ENCODE results near the gene C5orf34. TPM values are rescaled to one million over a fixed set of nuclear protein-coding genes. Genes with fewer than 3 reads are reported as not detected.
A peak's percentile ranks its signal among the peaks of the same experiment; 100 is the strongest.

C5orf34 gene
- total and polyA plus RNA-seq, 9 of the 15 experiments (the other 6 are each of a cell fraction or from before 2014, with no cell fraction given) = 13.2 to 32.6 (median 20.7) TPM

GRCh38 chr5:43484106-43484849, 30.7 kb downstream of the C5orf34 start (continued):
- 0 out of 2 replicates have a peak, but pooled peaks have one; percentile 1 for TF ChIP-seq POLR2AphosphoS2 (IDR thresholded peaks at IDR 0.05; ENCODE audit: low read length)
- TF ChIP-seq SIN3B (IDR thresholded peaks at IDR 0.05; ENCODE audit: low read depth) = peak; percentile 53
- peak; percentile 48; the same call in 1 of the 2 replicates for TF ChIP-seq NFATC3 (IDR thresholded peaks at IDR 0.05)
- no peak for TF ChIP-seq HOMEZ (CRISPR knock-in tag; IDR thresholded peaks at IDR 0.05)
- peak; percentile 92 for TF ChIP-seq ZFX (CRISPR knock-in tag; IDR thresholded peaks at IDR 0.05)
- TF ChIP-seq ZZZ3 (IDR thresholded peaks at IDR 0.05) = peak; percentile 81; the same call in 1 of the 2 replicates
- TF ChIP-seq EHMT2 (IDR thresholded peaks at IDR 0.05) = no peak
- TF ChIP-seq RFX1 (IDR thresholded peaks at IDR 0.05) = peak; percentile 21; the same call in 1 of the 2 replicates
- no peak for TF ChIP-seq MECOM (CRISPR knock-in tag; IDR thresholded peaks at IDR 0.05)
- peak; percentile 48; the same call in 1 of the 2 replicates for TF ChIP-seq SPI1 (IDR thresholded peaks at IDR 0.05; ENCODE audit: borderline replicate concordance, low read depth, low read length)
- TF ChIP-seq GTF2E2 (tag; IDR thresholded peaks at IDR 0.05) = peak; percentile 98
- peak; percentile 89; the same call in 1 of the 2 replicates for TF ChIP-seq STAT6 (CRISPR knock-in tag; IDR thresholded peaks at IDR 0.05)
- TF ChIP-seq ZBTB11 (CRISPR knock-in tag; IDR thresholded peaks at IDR 0.05) = peak in 1 of 3 experiments; percentile 73; a peak in 1 of 6 replicates
- TF ChIP-seq ZNF395 (CRISPR knock-in tag; IDR thresholded peaks at IDR 0.05) = peak; percentile 27; the same call in 1 of the 2 replicates
- TF ChIP-seq DIDO1 (tag; IDR thresholded peaks at IDR 0.05; ENCODE audit: low read depth) = 0 out of 2 replicates have a peak, but pooled peaks have one; percentile 2
- peak; percentile 66; the same call in 1 of the 2 replicates for TF ChIP-seq TOE1 (IDR thresholded peaks at IDR 0.05; ENCODE audit: borderline replicate concordance)
- TF ChIP-seq TOE1 (CRISPR knock-in tag; IDR thresholded peaks at IDR 0.05; ENCODE audit: borderline replicate concordance, low read depth) = no peak
- TF ChIP-seq RBFOX2 (IDR thresholded peaks at IDR 0.05; ENCODE audit: low read depth, low read length) = peak; percentile 86

Measured in K562 (cell line).